GM20431 (cell line): Measurements from ENCODE around the gene SPEF2.

ENCODE experiments used
- in situ Hi-C: fragments of 300-500 bp; cut with MseI, MboI; formaldehyde crosslinking; loops from one replicate; pipeline ENCODE4 v1.15.0; 2020; ENCODE audit warnings: low sequenced_read_pairs; ENCODE audit not compliant: unreplicated experiment

The SPEF2 gene

GRCh38 chr5:35777358-35778087 is 159.9 kb downstream of the SPEF2 start:
- in situ Hi-C loops: no loop called here

DNA sequence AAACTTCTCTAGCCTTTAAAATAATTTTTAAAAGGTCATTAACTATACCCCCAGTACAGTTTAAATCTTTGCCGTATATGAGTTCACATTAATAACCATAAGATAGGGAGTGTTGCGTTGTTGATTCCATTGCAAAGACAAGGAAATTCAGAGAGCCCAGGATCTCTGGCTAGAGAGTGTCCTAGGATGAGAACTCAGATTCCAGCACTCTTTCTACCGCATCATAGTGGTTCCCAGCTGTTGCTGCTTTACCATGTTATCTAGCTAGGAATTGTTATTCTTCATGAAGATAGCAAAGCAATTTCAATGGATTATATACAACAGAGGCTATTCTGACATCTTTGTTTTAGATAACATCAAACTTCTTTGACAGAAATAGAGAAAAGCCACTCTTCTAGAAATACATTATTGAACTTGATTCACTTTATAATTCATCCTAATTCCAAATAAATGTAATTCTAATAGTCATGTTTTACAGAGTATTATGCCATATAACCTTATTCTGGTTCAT is 160.7 kb downstream of the SPEF2 start:
- in situ Hi-C loops: no loop called here

DNA sequence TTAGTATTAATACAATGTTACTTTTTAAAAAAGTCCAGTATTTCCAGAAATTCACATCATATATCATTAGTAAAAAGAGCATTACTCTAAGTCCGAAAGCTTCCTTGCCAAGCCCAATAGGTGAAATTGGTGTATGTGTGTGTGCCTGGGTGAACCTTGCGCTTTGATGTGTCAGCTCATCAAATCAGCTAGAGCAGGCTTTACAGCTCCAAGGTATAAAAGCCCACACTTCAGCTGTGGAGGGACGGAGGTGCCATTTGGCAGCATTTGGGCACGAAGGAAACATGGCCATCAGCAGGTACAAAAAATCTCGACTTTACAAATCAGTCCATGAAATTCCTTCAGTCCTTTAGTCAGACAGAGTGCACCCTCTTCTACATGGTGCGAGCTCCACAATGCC is 162.6 kb downstream of the SPEF2 start:
- in situ Hi-C loops: loop anchor here (10.0 kb wide), 1 partner anchor 145 kb away; no protein-coding TSS in a partner anchor

- in situ Hi-C loops: loop anchor here (10.0 kb wide), 1 partner anchor 144 kb away; no protein-coding TSS in a partner anchor
Measured at GRCh38 chr5:35781181-35781790, 163.6 kb downstream of the SPEF2 start.

DNA sequence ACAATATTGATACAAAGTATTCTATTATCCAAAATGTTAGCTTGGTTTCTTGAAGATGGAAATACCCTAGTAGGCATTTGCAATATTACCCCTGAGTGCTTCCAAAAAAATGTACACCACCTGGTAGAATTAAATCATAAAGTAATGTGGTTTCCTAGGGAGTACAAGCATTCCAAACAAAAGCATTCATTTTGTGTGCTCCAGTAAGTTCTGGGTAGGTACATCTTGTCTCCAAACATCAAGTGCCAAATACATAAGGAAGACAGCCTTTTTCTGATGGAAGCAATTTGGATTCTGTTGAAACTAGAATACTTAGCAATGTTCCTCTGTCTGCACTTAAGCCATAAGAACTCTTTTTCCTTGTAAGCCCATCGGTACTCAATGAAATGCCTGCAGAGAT is 165.9 kb downstream of the SPEF2 start:
- in situ Hi-C loops: loop anchor here (10.0 kb wide), 1 partner anchor 141 kb away; no protein-coding TSS in a partner anchor

- in situ Hi-C loops: loop anchor here (10.0 kb wide), 1 partner anchor 139 kb away; no protein-coding TSS in a partner anchor
Measured at GRCh38 chr5:35785601-35786085, 168.0 kb downstream of the SPEF2 start.

- in situ Hi-C loops: loop anchor here (10.0 kb wide), 1 partner anchor 136 kb away; no protein-coding TSS in a partner anchor
Measured at GRCh38 chr5:35788724-35789123, 171.1 kb downstream of the SPEF2 start.

GRCh38 chr5:35789732-35790456 is 172.2 kb downstream of the SPEF2 start:
- in situ Hi-C loops: loop anchor here (10.0 kb wide), 1 partner anchor 135 kb away; no protein-coding TSS in a partner anchor

GRCh38 chr5:35790457-35790822 is 172.8 kb downstream of the SPEF2 start:
- in situ Hi-C loops: no loop called here

DNA sequence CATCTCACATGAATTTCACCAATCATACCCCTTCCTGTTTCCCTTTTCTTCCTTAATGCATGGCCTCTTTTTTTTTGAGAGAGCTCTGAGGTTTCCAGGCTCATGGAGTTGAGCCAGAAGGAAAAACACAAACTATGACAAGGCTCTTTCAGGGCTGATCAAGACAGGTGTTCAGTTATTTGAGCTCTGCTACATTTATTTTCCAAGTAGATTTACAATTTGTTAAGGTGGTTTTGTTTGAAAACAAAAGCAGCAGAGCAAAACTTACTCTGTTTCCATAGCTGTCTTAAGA is 176.6 kb downstream of the SPEF2 start:
- in situ Hi-C loops: no loop called here

DNA sequence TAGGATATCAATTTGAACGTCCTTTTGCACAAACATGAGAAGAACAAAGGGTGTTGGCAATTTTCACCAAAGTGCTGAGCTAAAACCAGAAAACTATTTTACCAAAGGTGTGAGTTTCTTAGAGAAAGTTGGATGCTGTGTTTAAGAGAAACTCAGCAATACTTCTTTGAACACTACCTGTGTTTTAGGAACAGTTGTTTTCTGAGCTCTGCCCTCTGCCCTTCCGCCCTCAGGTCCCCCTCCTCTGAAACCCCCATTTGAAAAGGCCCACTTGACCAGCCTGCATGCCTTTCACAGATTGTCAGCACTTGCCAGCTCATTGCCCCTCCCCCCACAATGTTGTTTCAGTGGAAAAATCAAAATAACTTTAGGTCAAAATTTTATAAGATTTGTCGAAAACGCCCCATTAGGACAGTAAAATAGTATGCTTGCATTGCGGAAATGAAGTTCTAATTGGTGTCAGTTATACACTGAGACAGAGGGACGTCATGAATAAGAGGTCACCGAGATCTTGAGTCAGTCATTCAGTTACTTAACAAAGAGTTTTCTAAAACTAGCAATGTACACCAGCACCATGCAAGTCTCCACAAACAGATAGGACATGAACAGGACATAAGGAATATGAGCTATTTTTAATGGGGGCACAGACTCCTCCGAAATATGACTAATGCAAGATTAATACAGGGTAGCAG is 177.2 kb downstream of the SPEF2 start:
- in situ Hi-C loops: no loop called here

- in situ Hi-C loops: no loop called here
Measured at GRCh38 chr5:35799181-35799580, 181.5 kb downstream of the SPEF2 start.

GRCh38 chr5:35799753-35800152 is 182.1 kb downstream of the SPEF2 start:
- in situ Hi-C loops: no loop called here

DNA sequence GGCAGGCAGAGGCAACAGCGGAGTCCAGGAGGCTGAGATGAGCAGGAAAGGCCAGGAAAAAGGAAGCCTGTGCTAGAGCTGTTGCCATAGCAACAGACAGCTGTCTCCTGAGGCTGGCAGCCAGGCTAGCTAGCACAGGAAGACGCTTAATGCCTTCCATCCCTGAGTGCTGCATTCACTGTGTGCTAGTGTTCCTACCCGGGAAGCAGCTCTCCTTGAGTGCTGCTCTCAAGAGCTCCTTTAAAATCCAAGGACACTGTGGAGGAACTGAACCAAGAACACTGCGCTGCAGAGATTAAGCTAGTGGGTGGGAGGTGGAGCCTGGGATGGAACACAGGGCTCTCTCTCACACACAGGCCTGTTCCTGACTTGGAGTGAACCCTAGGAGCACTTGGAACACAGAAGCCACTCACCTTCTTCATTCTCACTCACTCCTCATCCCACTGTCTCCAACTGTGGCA is 185.6 kb downstream of the SPEF2 start:
- in situ Hi-C loops: no loop called here

- in situ Hi-C loops: no loop called here
Measured at GRCh38 chr5:35804201-35804653, 186.6 kb downstream of the SPEF2 start.

DNA sequence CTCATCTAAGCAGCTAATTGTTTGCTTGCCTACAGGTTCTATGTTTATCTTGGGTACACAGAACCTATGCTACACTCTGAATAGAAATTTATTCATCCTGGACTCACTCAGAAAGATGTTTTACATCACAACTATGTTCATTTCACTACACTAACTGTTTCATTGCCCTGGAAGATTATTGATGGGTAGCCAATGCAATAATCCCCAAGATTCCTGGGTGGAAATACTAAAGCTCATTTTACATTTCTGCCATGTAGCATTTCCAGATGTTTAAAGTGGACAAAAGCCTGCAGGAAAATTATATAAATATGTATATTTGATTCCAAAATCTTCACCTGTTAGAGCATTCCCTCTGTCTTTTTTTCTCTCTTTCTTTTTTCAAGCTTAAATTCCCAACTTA is 187.2 kb downstream of the SPEF2 start:
- in situ Hi-C loops: no loop called here

- in situ Hi-C loops: no loop called here
Measured at GRCh38 chr5:35810601-35811000, 192.9 kb downstream of the SPEF2 start.

GRCh38 chr5:35811108-35811741 is 193.6 kb downstream of the SPEF2 start:
- in situ Hi-C loops: no loop called here

DNA sequence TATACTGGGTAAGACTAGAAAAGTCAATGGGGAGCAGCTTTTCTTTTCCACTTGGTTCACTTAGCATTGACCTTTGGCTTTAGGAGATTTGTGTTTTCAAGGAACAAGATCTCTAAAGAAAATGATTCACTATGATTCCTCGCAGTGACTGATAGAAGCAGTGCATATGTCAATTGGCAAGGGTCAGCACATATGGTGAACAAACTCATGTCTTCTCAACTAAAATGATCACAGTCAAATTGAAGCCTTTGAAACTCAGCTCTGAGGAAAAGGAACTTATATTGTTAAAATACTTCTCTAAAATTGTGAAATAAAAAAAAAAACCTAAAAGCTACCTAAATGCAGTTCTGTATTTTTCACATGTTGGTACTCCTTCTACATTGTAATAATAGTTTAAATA is 195.9 kb downstream of the SPEF2 start:
- in situ Hi-C loops: no loop called here
